GM19395 (cell line): ENCODE measurements around the gene CFAP46.
"Not testable (repeated sequence)": the region's sequence is repeated elsewhere in the genome, so short reads cannot be mapped to it uniquely, and the experiment has no call there.

Experiments
- ATAC-seq: cut with Tn5 transposase; IDR thresholded peaks from one replicate; pipeline ENCODE4 v1.9.1; 2021; ENCODE audit warnings: mild to moderate bottlenecking, moderate library complexity; ENCODE audit not compliant: unreplicated experiment

Gene CFAP46

GRCh38 chr10:132945125-132945893, 2.9 kb upstream of the CFAP46 start:
- no peak for ATAC-seq

- no peak for ATAC-seq
Measured at GRCh38 chr10:132944510-132944909, 2.1 kb upstream of the CFAP46 start.

- ATAC-seq = no peak
Measured at GRCh38 chr10:132943791-132944404, 1.5 kb upstream of the CFAP46 start.

- no peak for ATAC-seq
Measured at GRCh38 chr10:132943058-132943790, 854 bp upstream of the CFAP46 start.

- no peak for ATAC-seq
Measured at GRCh38 chr10:132941640-132942051, 724 bp downstream of the CFAP46 start.

- no peak for ATAC-seq
Measured at GRCh38 chr10:132940791-132941465, 1.4 kb downstream of the CFAP46 start.

GRCh38 chr10:132939957-132940790, 2.2 kb downstream of the CFAP46 start:
- ATAC-seq = no peak

- no peak for ATAC-seq
Measured at GRCh38 chr10:132939378-132939955, 2.9 kb downstream of the CFAP46 start.

- ATAC-seq = no peak
Measured at GRCh38 chr10:132938472-132939339, 3.7 kb downstream of the CFAP46 start.

GRCh38 chr10:132937861-132938260, 4.5 kb downstream of the CFAP46 start:
- no peak for ATAC-seq

- ATAC-seq = no peak
Measured at GRCh38 chr10:132934953-132935352, 7.4 kb downstream of the CFAP46 start.

GRCh38 chr10:132933308-132934042, 8.9 kb downstream of the CFAP46 start:
- no peak for ATAC-seq

- ATAC-seq = no peak
Measured at GRCh38 chr10:132932461-132933307, 9.7 kb downstream of the CFAP46 start.

GRCh38 chr10:132931258-132932250, 10.8 kb downstream of the CFAP46 start:
- not testable (repeated sequence) for ATAC-seq

GRCh38 chr10:132930701-132931100, 11.7 kb downstream of the CFAP46 start:
- ATAC-seq = not testable (repeated sequence)

- no peak for ATAC-seq
Measured at GRCh38 chr10:132929953-132930548, 12.3 kb downstream of the CFAP46 start.
